ENCODE measurements around the gene HIPK1. TPM values are rescaled to one million over a fixed set of nuclear protein-coding genes. Genes with fewer than 3 reads are reported as not detected.

Gene HIPK1
- total RNA-seq, 1 experiment from 2014 or later = 52.2 TPM

- Mint-ChIP-seq H3K4me3 (peak within 1 kb of the TSS; percentile 95), H3K27ac (peak within 1 kb of the TSS; percentile 94), H3K27me3 (ENCODE audit: low read depth) (no peaks in the 10 kb centered on the region), H3K9me3 (no peaks in the 10 kb centered on the region), H3K36me3 (peaks cover 10% of the 10 kb centered on the region), H3K4me1 (peaks cover 7% of the 10 kb centered on the region)
- DNase-seq (ENCODE audit: low spot score) (peak; percentile 98), ATAC-seq (peak; percentile 97)
- POLR2A ChIA-PET = interaction anchor here (0.6 to 2.5 kb wide), 4 partner anchors 11 to 149 kb away, joined by 3 to 23 read pairs (median 4); partner anchors contain the start of gene HIPK1
- CTCF ChIA-PET = interaction anchor here (0.6 to 2.5 kb wide), 9 partner anchors 26 to 568 kb away, joined by 3 to 19 read pairs (median 4); partner anchors contain the start of genes HIPK1 and RSBN1
- TF ChIP-seq MXD4 (CRISPR knock-in tag; IDR thresholded peaks at IDR 0.05; ENCODE audit: borderline replicate concordance) (no peak), FOXP4 (CRISPR knock-in tag; IDR thresholded peaks at IDR 0.05) (peak; percentile 68; the same call in 1 of the 2 replicates), CREB1 (CRISPR knock-in tag; IDR thresholded peaks at IDR 0.05) (no peak), ESRRA (CRISPR knock-in tag; IDR thresholded peaks at IDR 0.05; ENCODE audit: borderline replicate concordance) (0 out of 2 replicates have a peak, but pooled peaks have one; percentile 55), NFE2L1 (CRISPR knock-in tag; IDR thresholded peaks at IDR 0.05) (0 out of 2 replicates have a peak, but pooled peaks have one; percentile 6), MAX (CRISPR knock-in tag; IDR thresholded peaks at IDR 0.05) (peak; percentile 76), ZNF423 (CRISPR knock-in tag; IDR thresholded peaks at IDR 0.05) (no peak), E2F5 (CRISPR knock-in tag; IDR thresholded peaks at IDR 0.05) (peak; percentile 92), ZNF232 (CRISPR knock-in tag; IDR thresholded peaks at IDR 0.05) (peak; percentile 50; the same call in 1 of the 2 replicates), AFF4 (CRISPR knock-in tag; IDR thresholded peaks at IDR 0.05; ENCODE audit: borderline replicate concordance) (no peak), HMGXB4 (CRISPR knock-in tag; IDR thresholded peaks at IDR 0.05) (peak; percentile 70), ZNF263 (CRISPR knock-in tag; IDR thresholded peaks at IDR 0.05; ENCODE audit: low read depth) (no peak), E2F1 (CRISPR knock-in tag; IDR thresholded peaks at IDR 0.05) (no peak), SP1 (CRISPR knock-in tag; conservative IDR thresholded peaks at IDR 0.05) (peak; percentile 92), SMAD3 (CRISPR knock-in tag; IDR thresholded peaks at IDR 0.05; ENCODE audit: borderline replicate concordance) (peak; percentile 51; the same call in 1 of the 2 replicates), ZNF671 (CRISPR knock-in tag; IDR thresholded peaks at IDR 0.05) (no peak), ZNF138 (CRISPR knock-in tag; conservative IDR thresholded peaks at IDR 0.05) (no peak), ZBTB43 (CRISPR knock-in tag; IDR thresholded peaks at IDR 0.05) (peak; percentile 88; the same call in 1 of the 2 replicates), GABPB1 (CRISPR knock-in tag; IDR thresholded peaks at IDR 0.05) (peak; percentile 58), FOXP1 (CRISPR knock-in tag; IDR thresholded peaks at IDR 0.05; ENCODE audit: borderline replicate concordance) (peak; percentile 71; the same call in 1 of the 2 replicates), NFYB (CRISPR knock-in tag; conservative IDR thresholded peaks at IDR 0.05; ENCODE audit: low read depth) (peak; percentile 43), ETV6 (CRISPR knock-in tag; IDR thresholded peaks at IDR 0.05) (peak; percentile 4; the same call in 1 of the 2 replicates)
Observed at GRCh38 chr1:113904674-113905434, 24.3 kb upstream of the HIPK1 start, which contains the start of the genes AP4B1 and DCLRE1B. AP4B1 (minus strand) TSS chr1:113904799; CDS start chr1:113904717, 82 bp downstream. DCLRE1B (plus strand) TSS chr1:113905326; CDS start chr1:113905587, 261 bp downstream.

Data from WTC11 (cell line).